Measurements from ENCODE around the gene CYTIP.

CYTIP gene

DNA sequence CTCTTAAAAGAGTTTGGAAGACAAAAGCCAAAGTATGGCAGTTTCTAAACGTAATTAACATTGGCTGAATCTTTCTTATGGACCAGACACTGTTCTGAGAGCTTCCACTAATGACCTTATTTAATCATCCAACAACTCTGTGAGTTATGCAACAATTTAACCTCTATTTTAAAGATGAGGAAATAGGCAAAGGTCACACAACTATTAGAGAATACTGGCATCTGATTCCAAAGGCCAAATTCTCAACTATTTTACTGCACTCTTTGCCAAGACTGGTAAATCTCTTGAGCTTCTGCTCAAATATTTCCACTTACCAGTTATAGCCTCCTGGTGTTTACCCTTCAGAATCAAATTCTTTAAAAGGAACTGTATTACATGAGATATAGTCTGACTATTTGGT, 76.2 kb downstream of the CYTIP start:
- no peak for ATAC-seq

Data from activated CD4-positive, CD25-positive, alpha-beta regulatory T cell treated with anti-CD3 and anti-CD28 coated beads, Interleukin-2, amount 50 U/mL, for 24 hours (primary cell).